A673 (cell line): ENCODE results near the gene NAV2. TPM values are rescaled to one million over a fixed set of nuclear protein-coding genes. Genes with fewer than 3 reads are reported as not detected.

Experiments used
- BruUV-seq: library from RNA; stranded (reverse); fragments of 400-500 nt; replicated peaks from 2 replicates; lab custom pipeline; 2021; lab: Mats Ljungman, UMichigan
- CTCF ChIA-PET: fragments of 300-600 bp; sonication (Branson Sonifier 250); formaldehyde crosslinking; loops from one replicate; lab custom pipeline; 2022; ENCODE audit warnings: antibody characterized with exemption; lab: Charles Lee
- POLR2A ChIA-PET: fragments of 300-600 bp; sonication (Branson Sonifier 250); formaldehyde crosslinking; loops from one replicate; lab custom pipeline; 2022; ENCODE audit warnings: antibody characterized with exemption; ENCODE audit not compliant: low non-redundant PET; lab: Charles Lee
- DNase-seq: peaks from one replicate; pipeline ENCODE4 v3.0.0-alpha.2; 2015; ENCODE audit warnings: low spot score
- H3K27ac ChIP-seq: fragments of 200-600 bp; sonication (generic); 2 replicates; pipeline ENCODE4 v1.5.1; 2016; ENCODE audit warnings: mixed run types, low read depth, mild to moderate bottlenecking, mixed read lengths, antibody characterized with exemption, low read length; ENCODE audit not compliant: poor library complexity, severe bottlenecking
- H3K27me3 ChIP-seq: fragments of 200-600 bp; sonication (generic); replicated peaks from 2 replicates; pipeline ENCODE4 v1.6.1; 2017; ENCODE audit warnings: mixed run types, low read depth, mild to moderate bottlenecking, mixed read lengths, antibody characterized with exemption, low read length; ENCODE audit not compliant: insufficient read depth, poor library complexity
- H3K36me3 ChIP-seq: fragments of 200-600 bp; sonication (generic); 2 replicates; pipeline ENCODE4 v1.6.1; 2016; ENCODE audit warnings: mixed run types, mild to moderate bottlenecking, mixed read lengths, antibody characterized with exemption, low read length; ENCODE audit not compliant: insufficient read depth, poor library complexity, severe bottlenecking
- H3K4me1 ChIP-seq: fragments of 200-600 bp; sonication (generic); 2 replicates; pipeline ENCODE4 v1.6.1; 2017; ENCODE audit warnings: mixed run types, mild to moderate bottlenecking, mixed read lengths, antibody characterized with exemption, low read length; ENCODE audit not compliant: insufficient read depth, poor library complexity, severe bottlenecking
- H3K4me3 ChIP-seq: fragments of 200-600 bp; sonication (generic); 2 replicates; pipeline ENCODE4 v1.5.1; 2016; ENCODE audit warnings: low read depth, mixed run types, mild to moderate bottlenecking, mixed read lengths, low read length; ENCODE audit not compliant: poor library complexity, severe bottlenecking
- H3K9me3 ChIP-seq: fragments of 200-600 bp; sonication (generic); 2 replicates; pipeline ENCODE4 v1.6.1; 2016; ENCODE audit warnings: mixed run types, low read depth, mild to moderate bottlenecking, mixed read lengths, antibody characterized with exemption, low read length; ENCODE audit not compliant: poor library complexity, severe bottlenecking
- EZH2 ChIP-seq: fragments of 200-600 bp; sonication (generic); IDR thresholded peaks from 2 replicates; pipeline ENCODE4 v1.6.1; 2017; ENCODE audit warnings: borderline replicate concordance, low read depth, mild to moderate bottlenecking, mixed read lengths, antibody characterized with exemption, low read length; ENCODE audit not compliant: poor library complexity, severe bottlenecking
- intact Hi-C: fragments of 100-400 bp; cut with micrococcal nuclease; formaldehyde crosslinking; loops from one replicate; pipeline ENCODE4 v1.10.0; 2022; ENCODE audit not compliant: unreplicated experiment
- total RNA-seq: library from RNA; stranded (reverse); gene quantifications from 2 replicates; pipeline ENCODE4 v1.2.3, GENCODE V29; 2021
- TF ChIP-seq, protein P1 (sequence below): fragments of 300-800, 200-600 bp; sonication (generic); conservative IDR thresholded peaks from 2 replicates; pipeline ENCODE4 v1.5.1; 2017; ENCODE audit warnings: low read depth, mild to moderate bottlenecking, antibody characterized with exemption, low read length, moderate library complexity, mixed read lengths

The NAV2 gene
- total RNA-seq, 1 experiment from 2014 or later = not detected

- H3K36me3 ChIP-seq = no peaks in the 10 kb centered on the region
Measured at GRCh38 chr11:19812710-19813109, 100.1 kb downstream of the NAV2 start.

DNA sequence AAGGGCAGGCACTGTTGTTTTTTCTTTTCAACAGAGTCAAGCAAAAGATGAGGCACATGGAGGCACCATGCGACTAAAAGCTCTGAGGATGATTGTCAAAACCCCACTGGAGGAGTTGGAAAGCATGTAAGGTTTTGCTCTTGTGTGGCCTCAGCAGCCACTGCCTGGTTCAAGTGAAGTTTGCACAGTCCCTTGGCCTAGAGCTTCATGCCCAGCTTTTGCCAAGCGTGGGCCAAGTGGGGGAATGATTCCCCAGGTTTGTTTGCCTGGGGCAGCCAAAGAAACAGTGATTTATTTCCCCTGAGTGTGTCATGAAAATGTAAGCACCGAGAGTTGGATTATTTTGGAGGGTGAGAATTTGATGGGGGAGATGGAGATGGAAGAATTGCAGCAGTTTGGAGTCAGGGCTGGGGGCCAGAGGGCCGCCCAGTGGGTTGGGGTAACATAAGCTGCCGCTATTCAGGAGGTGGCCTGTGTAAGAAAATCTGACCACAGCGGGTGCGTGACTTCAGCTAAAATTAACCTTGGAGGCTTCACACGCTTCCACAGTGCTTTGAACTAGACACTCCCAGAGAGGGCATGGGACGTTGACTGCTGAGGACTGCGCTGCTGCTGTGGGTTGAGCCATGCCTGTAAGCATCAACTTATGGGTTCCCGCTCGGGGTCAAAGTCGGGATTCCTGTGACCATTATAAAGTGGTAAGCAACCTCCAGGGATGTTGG lies 100.7 kb downstream of the NAV2 start:
- no TSS peak for BruUV-seq

More at GRCh38 chr11:19812710-19813109, 100.1 kb downstream of the NAV2 start:
- no peaks in the 10 kb centered on the region for H3K4me1 ChIP-seq
- intact Hi-C loops = no loop called here
- H3K4me3 ChIP-seq = no peak overlapping the region
- no peaks in the 10 kb centered on the region for H3K27me3 ChIP-seq
- TF ChIP-seq, protein P1, sequence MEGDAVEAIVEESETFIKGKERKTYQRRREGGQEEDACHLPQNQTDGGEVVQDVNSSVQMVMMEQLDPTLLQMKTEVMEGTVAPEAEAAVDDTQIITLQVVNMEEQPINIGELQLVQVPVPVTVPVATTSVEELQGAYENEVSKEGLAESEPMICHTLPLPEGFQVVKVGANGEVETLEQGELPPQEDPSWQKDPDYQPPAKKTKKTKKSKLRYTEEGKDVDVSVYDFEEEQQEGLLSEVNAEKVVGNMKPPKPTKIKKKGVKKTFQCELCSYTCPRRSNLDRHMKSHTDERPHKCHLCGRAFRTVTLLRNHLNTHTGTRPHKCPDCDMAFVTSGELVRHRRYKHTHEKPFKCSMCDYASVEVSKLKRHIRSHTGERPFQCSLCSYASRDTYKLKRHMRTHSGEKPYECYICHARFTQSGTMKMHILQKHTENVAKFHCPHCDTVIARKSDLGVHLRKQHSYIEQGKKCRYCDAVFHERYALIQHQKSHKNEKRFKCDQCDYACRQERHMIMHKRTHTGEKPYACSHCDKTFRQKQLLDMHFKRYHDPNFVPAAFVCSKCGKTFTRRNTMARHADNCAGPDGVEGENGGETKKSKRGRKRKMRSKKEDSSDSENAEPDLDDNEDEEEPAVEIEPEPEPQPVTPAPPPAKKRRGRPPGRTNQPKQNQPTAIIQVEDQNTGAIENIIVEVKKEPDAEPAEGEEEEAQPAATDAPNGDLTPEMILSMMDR = no peak
- no peak for TF ChIP-seq EZH2
- H3K27ac ChIP-seq = no peak overlapping the region
- no TSS peak for BruUV-seq
- POLR2A ChIA-PET = no interaction called here
- CTCF ChIA-PET = no interaction called here
- no peaks in the 10 kb centered on the region for H3K9me3 ChIP-seq
- DNase-seq = no peak

DNA sequence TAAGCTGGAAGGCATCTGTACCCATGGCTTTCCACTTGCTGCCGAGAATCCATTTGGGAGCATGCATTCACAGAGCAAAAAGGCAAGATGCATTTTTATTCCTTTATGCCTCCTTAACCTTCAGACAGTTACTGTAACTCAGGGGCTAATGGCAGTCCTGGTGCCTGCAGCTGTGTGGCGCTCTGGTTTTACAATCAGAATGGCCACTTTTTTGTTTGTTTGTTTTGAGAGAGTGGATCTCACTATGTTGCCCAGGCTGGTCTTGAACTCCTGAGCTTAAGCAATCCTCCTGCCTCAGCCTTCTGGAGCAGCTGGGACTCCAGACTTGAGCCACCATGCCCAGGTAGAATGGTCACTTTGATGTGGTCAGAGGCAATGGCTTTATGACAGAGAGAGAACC lies 101.8 kb downstream of the NAV2 start:
- POLR2A ChIA-PET = no interaction called here
- BruUV-seq = no TSS peak
- H3K27ac ChIP-seq = no peak overlapping the region
- no peaks in the 10 kb centered on the region for H3K9me3 ChIP-seq
- no peaks in the 10 kb centered on the region for H3K27me3 ChIP-seq
- no peak for DNase-seq
- intact Hi-C loops = no loop called here
- H3K36me3 ChIP-seq = no peaks in the 10 kb centered on the region
- CTCF ChIA-PET = no interaction called here
- no peak for TF ChIP-seq EZH2
- TF ChIP-seq, protein P1 = no peak
- H3K4me3 ChIP-seq = no peak overlapping the region
- no peaks in the 10 kb centered on the region for H3K4me1 ChIP-seq

More for the DNA sequence above, 100.7 kb downstream of the NAV2 start:
- intact Hi-C loops = no loop called here
- ChIA-PET CTCF (no interaction called here), POLR2A (no interaction called here)
- no peak for TF ChIP-seq EZH2
- TF ChIP-seq, protein P1 = no peak
- Histone ChIP-seq H3K27me3 (no peaks in the 10 kb centered on the region), H3K4me3 (no peak overlapping the region), H3K9me3 (no peaks in the 10 kb centered on the region), H3K27ac (no peak overlapping the region), H3K4me1 (no peaks in the 10 kb centered on the region), H3K36me3 (no peaks in the 10 kb centered on the region)
- no peak for DNase-seq
